Gastrocnemius medialis (tissue), 4 donors: Measurements from ENCODE around the gene ARTN. TPM values are rescaled to one million over a fixed set of nuclear protein-coding genes. Genes with fewer than 3 reads are reported as not detected.

Source experiments
- ATAC-seq, 2 donors: fragments of 150-250 bp; one replicate each; pipeline ENCODE4 v1.9.1; 2016
- DNase-seq, 2 donors: peaks; one replicate each; pipeline ENCODE4 v3.0.0-alpha.2; 2019
- H3K27ac ChIP-seq, 4 donors: fragments of 200-600 bp; sonication (generic); 1 replicate in 1 of 4; 2 replicates in 3 of 4; pipeline ENCODE4 v1.5.1; 2016 to 2018; ENCODE audit warnings: mild to moderate bottlenecking in 2 of 4, moderate library complexity in 1 of 4
- H3K27me3 ChIP-seq, 3 donors: fragments of 200-600 bp; sonication (generic) in 2 of 3; 1 replicate in 1 of 3; 2 replicates in 2 of 3; pipeline versions ENCODE4 v1.5.1 to v1.6.0; 2016 to 2019; ENCODE audit warnings: mild to moderate bottlenecking in 1 of 3, moderate library complexity in 1 of 3
- H3K36me3 ChIP-seq, 2 donors: fragments of 200-600 bp; sonication (generic) in 1 of 2; one replicate each; pipeline ENCODE4 v1.5.1; 2017 to 2018
- H3K4me1 ChIP-seq, 2 donors: fragments of 200-600 bp; sonication (generic) in 1 of 2; one replicate each; pipeline ENCODE4 v1.5.1; 2016 to 2017; ENCODE audit warnings: mild to moderate bottlenecking in 2 of 2
- H3K4me3 ChIP-seq, 4 donors: fragments of 200-600 bp; sonication (generic) in 3 of 4; 1 replicate in 1 of 4; 2 replicates in 3 of 4; pipeline ENCODE4 v1.5.1; 2016 to 2019; ENCODE audit warnings: mild to moderate bottlenecking in 2 of 4
- H3K9me3 ChIP-seq, 3 donors: fragments of 200-600 bp; sonication (generic) in 2 of 3; 1 replicate in 1 of 3; 2 replicates in 2 of 3; pipeline ENCODE4 v1.5.1; 2016 to 2019
- CTCF ChIP-seq, 5 experiments: fragments of 450-650 bp in 3 of 5; fragments of 200-600 bp in 2 of 5; sonication (generic) in 2 of 5; IDR thresholded peaks in 4 of 5; conservative IDR thresholded peaks in 1 of 5; 1 replicate in 4 of 5; 2 replicates in 1 of 5; pipeline ENCODE4 v1.5.1; 2016 to 2019; ENCODE audit warnings: antibody characterized with exemption in 5 of 5, mild to moderate bottlenecking in 3 of 5, moderate library complexity in 3 of 5
- POLR2A ChIP-seq, 2 donors: fragments of 450-650 bp; IDR thresholded peaks; one replicate each; pipeline ENCODE4 v1.6.1; 2017; ENCODE audit warnings: antibody characterized with exemption in 2 of 2, mild to moderate bottlenecking in 2 of 2, moderate library complexity in 2 of 2
- in situ Hi-C, 4 donors: fragments of 200-750 bp; cut with MboI; loops; one replicate each; pipeline versions ENCODE4 v1.15.0 to v1.8.0; 2017; ENCODE audit warnings: low sequenced_read_pairs in 4 of 4
- intact Hi-C: fragments of 100-400 bp; cut with DNase I; formaldehyde crosslinking; loops from one replicate; pipeline ENCODE4 v1.15.1; 2023; ENCODE audit warnings: low total_unique reads
- total RNA-seq, 4 donors: library from RNA; depleted of rRNA; stranded (reverse); fragments of >200 nt; gene quantifications; one replicate each; pipeline versions ENCODE4 v1.1.0 to v1.2.3, GENCODE V29; 2016

Gene ARTN
- total RNA-seq, 4 donors from 2014 or later = 0.25 to 1.8 TPM; not detected in 2

GRCh38 chr1:43919906-43920305 is 13.7 kb upstream of the ARTN start:
- H3K9me3 ChIP-seq = no peaks in the 10 kb centered on the region
- H3K36me3 ChIP-seq = peaks cover 0 to 12% of the 10 kb centered on the region in 2 donors
- no peaks in the 10 kb centered on the region for H3K27me3 ChIP-seq
- TF ChIP-seq POLR2A (IDR thresholded peaks at IDR 0.05) (no peak), CTCF (IDR thresholded peaks at IDR 0.05 in 4 of 5, conservative IDR thresholded peaks at IDR 0.05 in 1 of 5) (no peak)
- intact Hi-C loops (no loop called here), in situ Hi-C loops (loop anchor here in 1 of 4 donors (10.0 kb wide), 1 partner anchor 395 kb away; no protein-coding TSS in a partner anchor)
- H3K4me3 ChIP-seq = no peak overlapping the region
- no peak for ATAC-seq
- no peak for DNase-seq
- no peak overlapping the region for H3K27ac ChIP-seq
- H3K4me1 ChIP-seq = peaks cover 0 to 5% of the 10 kb centered on the region in 2 donors

- DNase-seq (no peak), ATAC-seq (no peak)
- H3K27ac ChIP-seq = no peak overlapping the region
- no peak overlapping the region for H3K4me3 ChIP-seq
- in situ Hi-C loops = loop anchor here in 1 of 4 donors (10.0 kb wide), 1 partner anchor 396 kb away; no protein-coding TSS in a partner anchor
- no peaks in the 10 kb centered on the region for H3K9me3 ChIP-seq
- peaks cover 0 to 5% of the 10 kb centered on the region in 2 donors for H3K4me1 ChIP-seq
- H3K36me3 ChIP-seq = peaks cover 0 to 21% of the 10 kb centered on the region in 2 donors
- no peaks in the 10 kb centered on the region for H3K27me3 ChIP-seq
- TF ChIP-seq CTCF (IDR thresholded peaks at IDR 0.05 in 4 of 5, conservative IDR thresholded peaks at IDR 0.05 in 1 of 5) = no peak
- TF ChIP-seq POLR2A (IDR thresholded peaks at IDR 0.05) = no peak
- intact Hi-C loops = no loop called here
Measured at GRCh38 chr1:43921022-43921421, 12.6 kb upstream of the ARTN start.

DNA sequence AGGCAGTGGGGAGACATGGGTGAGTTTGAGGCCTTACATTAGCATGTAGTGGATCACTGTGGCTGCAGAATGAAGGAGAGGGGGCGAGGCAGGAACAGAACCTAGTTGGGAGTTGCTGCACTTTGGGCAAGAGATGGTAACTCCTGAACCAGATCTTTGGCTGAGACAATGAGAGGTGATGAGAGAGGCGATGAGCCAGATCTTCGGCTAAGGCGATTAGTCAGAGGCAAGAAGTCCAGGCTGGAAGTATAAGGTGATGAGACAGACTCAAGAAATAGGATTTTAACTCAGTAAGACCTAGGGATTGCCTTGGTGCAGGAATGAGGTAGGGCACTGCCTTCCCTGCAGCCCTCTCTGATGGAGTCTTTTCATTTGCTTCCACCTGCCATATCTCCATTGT is 9.1 kb upstream of the ARTN start:
- H3K27me3 ChIP-seq = no peaks in the 10 kb centered on the region
- H3K27ac ChIP-seq = no peak overlapping the region
- in situ Hi-C loops = loop anchor here in 1 of 4 donors (10.0 kb wide), 1 partner anchor 400 kb away; no protein-coding TSS in a partner anchor
- no peaks in the 10 kb centered on the region for H3K4me1 ChIP-seq
- H3K4me3 ChIP-seq = no peak overlapping the region
- TF ChIP-seq POLR2A (IDR thresholded peaks at IDR 0.05) = no peak
- no peak for TF ChIP-seq CTCF (IDR thresholded peaks at IDR 0.05 in 4 of 5, conservative IDR thresholded peaks at IDR 0.05 in 1 of 5)
- ATAC-seq (no peak), DNase-seq (no peak)
- no peaks in the 10 kb centered on the region for H3K9me3 ChIP-seq
- intact Hi-C loops = no loop called here
- H3K36me3 ChIP-seq = peaks cover 0 to 21% of the 10 kb centered on the region in 2 donors

- H3K4me1 ChIP-seq = no peaks in the 10 kb centered on the region
- no peak overlapping the region for H3K27ac ChIP-seq
- H3K4me3 ChIP-seq = no peak overlapping the region
- H3K36me3 ChIP-seq = peaks cover 0 to 27% of the 10 kb centered on the region in 2 donors
- in situ Hi-C loops (loop anchor here in 3 of 4 donors (10.0 to 25.0 kb wide), 2 partner anchors 389 to 401 kb away; partner anchors contain the start of gene PTPRF (in 2 of the 3)), intact Hi-C loops (no loop called here)
- TF ChIP-seq POLR2A (IDR thresholded peaks at IDR 0.05) (no peak), CTCF (IDR thresholded peaks at IDR 0.05 in 4 of 5, conservative IDR thresholded peaks at IDR 0.05 in 1 of 5) (no peak)
- DNase-seq (no peak), ATAC-seq (no peak)
- no peaks in the 10 kb centered on the region for H3K27me3 ChIP-seq
- no peaks in the 10 kb centered on the region for H3K9me3 ChIP-seq
Measured at GRCh38 chr1:43925846-43926245, 7.8 kb upstream of the ARTN start.
